Chondrocyte (in vitro differentiated cells): ENCODE data around the gene SEM1. TPM values are rescaled to one million over a fixed set of nuclear protein-coding genes. Genes with fewer than 3 reads are reported as not detected.
"Not testable (repeated sequence)": the region's sequence is repeated elsewhere in the genome, so short reads cannot be mapped to it uniquely, and the experiment has no call there.

Source experiments
- DNase-seq: peaks from one replicate; pipeline ENCODE4 v3.0.0; 2021; ENCODE audit warnings: mixed read lengths, low spot score
- H3K27ac Mint-ChIP-seq: one replicate; pipeline ENCODE4 v1.8.0; 2021; ENCODE audit warnings: mild to moderate bottlenecking, moderate library complexity, mixed read lengths; ENCODE audit not compliant: unreplicated experiment
- H3K27me3 Mint-ChIP-seq: 2 replicates; pipeline ENCODE4 v1.8.0; 2021; ENCODE audit warnings: low read depth, mixed read lengths
- H3K36me3 Mint-ChIP-seq: 2 replicates; pipeline ENCODE4 v1.8.0; 2021; ENCODE audit warnings: low read depth, mixed read lengths
- H3K4me1 Mint-ChIP-seq: 2 replicates; pipeline ENCODE4 v1.8.0; 2021; ENCODE audit warnings: low read depth, mild to moderate bottlenecking, mixed read lengths
- H3K4me3 Mint-ChIP-seq: one replicate; pipeline ENCODE4 v1.8.0; 2021; ENCODE audit warnings: mild to moderate bottlenecking, moderate library complexity, mixed read lengths; ENCODE audit not compliant: unreplicated experiment
- H3K9me3 Mint-ChIP-seq: 2 replicates; pipeline ENCODE4 v1.8.0; 2021; ENCODE audit warnings: low read depth, mixed read lengths
- total RNA-seq: library from RNA; stranded (reverse); gene quantifications from 3 replicates; pipeline ENCODE4 v1.2.1, GENCODE V29; 2021
- TF ChIP-seq, protein P1 (sequence below): fragments of 200-600 bp; sonication (generic); IDR thresholded peaks from 2 replicates; pipeline ENCODE4 v1.5.0; 2021; ENCODE audit warnings: antibody characterized with exemption, mild to moderate bottlenecking, moderate library complexity

SEM1 gene
- total RNA-seq, 1 donor from 2014 or later, result 33.3 TPM

DNA sequence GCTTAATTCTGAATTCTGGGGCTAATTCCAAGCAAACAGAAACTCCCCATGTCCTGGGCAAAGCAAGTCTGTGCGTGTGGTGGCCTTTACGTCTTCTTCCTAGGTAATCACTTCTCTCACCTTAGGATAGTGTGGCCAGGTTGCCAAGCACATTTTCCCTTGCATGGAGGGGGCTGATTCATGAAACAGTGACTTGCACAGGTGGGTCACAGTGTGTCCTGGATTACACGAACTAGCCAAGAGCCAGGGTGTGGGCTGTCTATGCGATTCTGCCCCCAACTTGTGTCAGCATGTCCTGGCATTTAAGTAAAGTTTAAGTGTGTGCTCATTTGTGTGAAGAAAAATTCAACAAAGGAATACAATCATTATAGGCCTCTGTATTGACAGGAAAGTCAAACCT lies 18.5 kb upstream of the SEM1 start:
- no peak for DNase-seq
- Mint-ChIP-seq H3K4me1 (no peaks in the 10 kb centered on the region), H3K9me3 (no peaks in the 10 kb centered on the region), H3K27me3 (peaks cover 13% of the 10 kb centered on the region), H3K4me3 (no peak overlapping the region), H3K36me3 (no peaks in the 10 kb centered on the region), H3K27ac (no peak overlapping the region)
- TF ChIP-seq, protein P1, sequence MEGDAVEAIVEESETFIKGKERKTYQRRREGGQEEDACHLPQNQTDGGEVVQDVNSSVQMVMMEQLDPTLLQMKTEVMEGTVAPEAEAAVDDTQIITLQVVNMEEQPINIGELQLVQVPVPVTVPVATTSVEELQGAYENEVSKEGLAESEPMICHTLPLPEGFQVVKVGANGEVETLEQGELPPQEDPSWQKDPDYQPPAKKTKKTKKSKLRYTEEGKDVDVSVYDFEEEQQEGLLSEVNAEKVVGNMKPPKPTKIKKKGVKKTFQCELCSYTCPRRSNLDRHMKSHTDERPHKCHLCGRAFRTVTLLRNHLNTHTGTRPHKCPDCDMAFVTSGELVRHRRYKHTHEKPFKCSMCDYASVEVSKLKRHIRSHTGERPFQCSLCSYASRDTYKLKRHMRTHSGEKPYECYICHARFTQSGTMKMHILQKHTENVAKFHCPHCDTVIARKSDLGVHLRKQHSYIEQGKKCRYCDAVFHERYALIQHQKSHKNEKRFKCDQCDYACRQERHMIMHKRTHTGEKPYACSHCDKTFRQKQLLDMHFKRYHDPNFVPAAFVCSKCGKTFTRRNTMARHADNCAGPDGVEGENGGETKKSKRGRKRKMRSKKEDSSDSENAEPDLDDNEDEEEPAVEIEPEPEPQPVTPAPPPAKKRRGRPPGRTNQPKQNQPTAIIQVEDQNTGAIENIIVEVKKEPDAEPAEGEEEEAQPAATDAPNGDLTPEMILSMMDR, result no peak

DNA sequence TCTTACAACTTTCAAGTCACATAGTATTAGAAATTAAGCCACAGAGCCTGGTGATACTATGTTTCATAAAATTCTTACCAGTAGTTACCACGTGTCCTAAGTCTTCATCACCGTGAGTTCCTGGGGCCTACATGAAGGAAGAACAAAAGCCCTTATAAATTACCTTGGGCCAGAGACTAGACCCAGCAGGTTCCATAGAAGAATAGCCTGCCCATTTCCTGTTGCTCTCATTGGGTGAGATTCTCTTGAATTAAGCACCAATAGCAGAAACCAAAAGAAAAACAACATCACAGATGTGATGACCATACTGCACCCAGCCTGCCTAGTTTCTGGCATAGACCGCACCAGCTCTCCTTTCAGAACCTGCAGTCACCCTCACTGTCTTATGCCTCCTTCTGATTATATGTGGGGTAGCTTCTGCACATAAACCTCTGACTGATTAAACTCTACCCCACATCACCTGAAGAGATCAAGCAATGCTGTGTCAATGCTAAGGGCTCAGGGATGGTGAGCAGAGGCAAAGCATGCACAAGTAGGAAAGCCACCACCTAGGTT lies 18.0 kb upstream of the SEM1 start:
- H3K27ac Mint-ChIP-seq, result no peak overlapping the region
- no peaks in the 10 kb centered on the region for H3K4me1 Mint-ChIP-seq
- no peaks in the 10 kb centered on the region for H3K9me3 Mint-ChIP-seq
- no peak for DNase-seq
- H3K4me3 Mint-ChIP-seq, result no peak overlapping the region
- TF ChIP-seq, protein P1, result no peak
- H3K36me3 Mint-ChIP-seq, result no peaks in the 10 kb centered on the region
- H3K27me3 Mint-ChIP-seq, result peaks cover 12% of the 10 kb centered on the region

DNA sequence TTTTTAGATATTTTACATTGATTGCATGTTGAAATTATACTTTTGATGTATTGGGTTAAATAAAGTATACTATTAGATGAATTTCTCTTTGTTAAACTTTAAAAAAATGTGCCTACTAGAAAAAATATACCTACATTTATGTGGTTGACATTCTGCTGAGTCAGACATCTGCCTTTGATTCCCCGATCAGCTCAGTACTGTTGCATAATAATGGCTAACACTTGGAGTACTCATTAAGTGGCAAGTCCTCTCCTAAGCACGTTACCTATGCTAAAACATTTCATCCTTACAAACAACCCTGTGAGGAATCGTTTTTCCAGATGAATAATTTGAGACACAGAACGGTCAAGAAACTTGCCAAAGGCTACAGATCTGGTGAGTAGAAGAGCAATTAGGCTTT lies 14.0 kb upstream of the SEM1 start:
- no peak overlapping the region for H3K27ac Mint-ChIP-seq
- DNase-seq, result no peak
- no peaks in the 10 kb centered on the region for H3K9me3 Mint-ChIP-seq
- H3K27me3 Mint-ChIP-seq, result peaks cover 10% of the 10 kb centered on the region
- peaks cover 10% of the 10 kb centered on the region for H3K4me1 Mint-ChIP-seq
- no peak overlapping the region for H3K4me3 Mint-ChIP-seq
- no peaks in the 10 kb centered on the region for H3K36me3 Mint-ChIP-seq
- TF ChIP-seq, protein P1, result no peak

DNA sequence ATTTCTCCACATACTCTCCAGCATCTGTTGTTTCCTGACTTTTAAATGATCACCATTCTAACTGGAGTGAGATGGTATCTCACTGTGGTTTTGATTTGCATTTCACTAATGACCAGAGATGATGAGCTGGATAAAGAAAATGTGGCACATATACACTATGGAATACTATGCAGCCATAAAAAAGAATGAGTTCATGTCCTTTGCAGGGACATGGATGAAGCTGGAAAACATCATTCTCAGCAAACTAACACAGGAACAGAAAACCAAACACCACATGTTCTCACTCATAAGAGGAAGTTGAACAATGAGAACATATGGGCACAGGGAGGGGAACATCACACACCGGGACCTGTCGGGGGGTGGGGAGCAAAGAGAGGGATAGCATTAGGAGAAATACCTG lies 13.3 kb upstream of the SEM1 start:
- H3K4me3 Mint-ChIP-seq, H3K27me3 Mint-ChIP-seq, DNase-seq, H3K27ac Mint-ChIP-seq, H3K4me1 Mint-ChIP-seq, H3K9me3 Mint-ChIP-seq, H3K36me3 Mint-ChIP-seq: not testable (repeated sequence)

DNA sequence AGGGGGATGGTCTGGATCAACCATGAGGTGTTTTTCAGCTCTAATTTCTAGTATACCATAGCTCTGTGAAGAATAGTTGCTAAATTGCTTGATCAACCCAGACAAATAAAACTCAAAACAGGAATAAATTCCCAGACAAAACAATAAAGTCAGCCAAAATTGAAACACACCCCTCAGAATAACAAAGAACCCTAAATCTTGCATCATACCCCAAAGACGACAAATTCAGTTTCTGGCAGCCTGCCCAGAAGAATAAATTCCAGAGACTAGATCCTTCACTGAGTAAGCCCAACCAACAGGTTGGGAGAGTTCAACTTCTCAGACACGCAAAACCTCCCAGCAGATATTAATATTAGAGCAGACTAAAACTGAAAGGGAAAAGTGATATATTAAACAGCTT lies 11.2 kb upstream of the SEM1 start:
- peaks cover 10% of the 10 kb centered on the region for H3K4me1 Mint-ChIP-seq
- no peaks in the 10 kb centered on the region for H3K9me3 Mint-ChIP-seq
- no peak overlapping the region for H3K4me3 Mint-ChIP-seq
- DNase-seq, result no peak
- H3K27ac Mint-ChIP-seq, result no peak overlapping the region
- no peaks in the 10 kb centered on the region for H3K36me3 Mint-ChIP-seq
- H3K27me3 Mint-ChIP-seq, result peaks cover 22% of the 10 kb centered on the region
- TF ChIP-seq, protein P1, result no peak

DNA sequence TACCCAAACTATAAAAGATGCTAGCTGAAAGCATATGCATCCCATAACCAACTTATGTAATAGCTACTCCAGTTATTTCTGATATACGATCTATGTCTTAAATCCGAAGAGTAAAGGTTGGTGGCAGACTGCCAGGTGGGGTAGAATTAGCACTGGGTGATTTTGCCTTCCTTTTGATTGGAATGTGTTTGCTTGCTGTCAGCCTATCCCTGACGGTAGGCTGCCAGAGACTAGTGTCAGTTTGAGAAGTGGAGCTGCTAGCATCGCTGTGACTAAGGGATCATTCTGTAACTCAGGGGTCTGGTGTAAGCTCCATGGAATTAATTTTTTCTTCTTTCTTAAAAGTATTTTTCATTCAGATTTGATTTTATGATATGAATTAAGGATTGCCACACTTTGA lies 9.5 kb upstream of the SEM1 start:
- Mint-ChIP-seq H3K4me1 (peaks cover 10% of the 10 kb centered on the region), H3K36me3 (no peaks in the 10 kb centered on the region), H3K27me3 (peaks cover 19% of the 10 kb centered on the region), H3K4me3 (no peak overlapping the region), H3K9me3 (no peaks in the 10 kb centered on the region), H3K27ac (no peak overlapping the region)
- DNase-seq, result no peak
- TF ChIP-seq, protein P1, result no peak
